GM19099 (cell line): ENCODE results near the gene ING2.

Experiments
- POLR2A ChIP-seq: IDR thresholded peaks from 3 replicates; pipeline ENCODE4 v1.6.1; 2011; ENCODE audit warnings: low read depth; ENCODE audit not compliant: insufficient read length; ENCODE audit errors: extremely low read depth

ING2 gene

DNA sequence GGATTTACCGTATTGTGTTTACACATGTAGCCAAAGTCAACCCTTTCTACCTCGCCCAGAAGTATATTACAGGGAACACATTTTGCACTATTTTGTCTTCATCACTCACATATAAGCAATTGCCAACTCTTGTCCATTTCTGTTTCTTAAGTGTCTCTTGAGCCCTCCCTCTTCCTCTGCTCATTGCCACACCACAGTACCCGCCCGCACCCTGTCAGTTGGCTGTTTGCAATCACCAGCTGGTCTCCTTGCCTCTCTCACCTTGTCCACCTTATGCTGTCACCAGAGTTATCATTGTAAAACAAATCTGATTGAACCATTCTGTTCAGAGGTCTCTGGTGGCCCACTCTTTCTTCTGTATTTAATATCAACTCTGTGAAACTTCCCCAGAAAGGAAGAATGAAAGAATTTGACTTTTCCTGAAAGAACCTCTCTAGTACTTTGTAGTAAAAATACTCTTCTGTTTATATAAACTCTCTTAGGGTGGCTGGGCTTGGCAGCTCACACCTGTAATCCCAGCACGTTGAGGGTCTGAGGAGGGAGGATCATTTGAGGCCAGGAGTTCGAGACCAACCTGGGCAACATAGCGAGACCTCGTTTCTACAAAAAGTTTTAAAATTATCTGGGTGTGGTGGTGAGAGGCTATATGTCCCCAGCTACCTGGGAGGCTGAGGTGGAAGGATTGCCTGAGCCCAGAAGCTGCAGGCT, 50.2 kb downstream of the ING2 start:
- no peak for TF ChIP-seq POLR2A

DNA sequence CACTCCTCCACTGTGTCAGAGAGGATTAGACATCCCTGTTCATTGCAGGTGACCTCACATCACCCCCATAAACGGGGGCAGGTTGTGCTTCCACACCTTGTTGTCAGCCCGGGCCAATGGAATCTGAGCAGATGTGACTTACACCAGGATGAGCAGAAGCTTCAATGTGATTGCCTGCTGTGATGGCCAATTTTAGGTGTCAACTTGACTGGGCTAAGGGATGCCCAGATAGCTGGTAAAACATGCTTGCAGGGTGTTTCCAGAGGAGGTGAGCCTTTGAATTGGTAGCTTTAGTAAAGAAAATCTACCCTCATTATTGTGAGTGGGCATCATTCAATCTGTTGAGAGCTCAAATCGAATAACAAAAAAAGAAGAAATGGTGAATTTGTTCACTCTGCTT, 52.1 kb downstream of the ING2 start:
- no peak for TF ChIP-seq POLR2A

DNA sequence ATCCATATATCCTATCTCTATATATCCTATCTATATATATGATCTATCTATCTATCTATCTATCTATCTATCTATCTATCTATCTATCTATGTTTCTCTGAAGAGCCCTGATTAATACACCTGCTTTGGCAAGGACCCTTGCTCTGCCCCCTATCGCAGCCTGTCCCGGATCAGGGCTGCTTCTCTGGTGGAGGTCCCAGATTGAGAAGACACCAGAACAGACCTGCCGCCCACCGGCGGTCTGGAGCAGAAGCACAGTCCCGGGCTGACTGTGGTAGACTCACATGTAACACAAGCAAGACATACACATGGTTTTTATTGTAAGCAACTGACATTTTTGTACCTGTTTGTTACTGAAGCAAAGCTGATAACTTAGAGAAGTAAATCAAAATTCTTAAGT, 52.8 kb downstream of the ING2 start:
- TF ChIP-seq POLR2A, result no peak

DNA sequence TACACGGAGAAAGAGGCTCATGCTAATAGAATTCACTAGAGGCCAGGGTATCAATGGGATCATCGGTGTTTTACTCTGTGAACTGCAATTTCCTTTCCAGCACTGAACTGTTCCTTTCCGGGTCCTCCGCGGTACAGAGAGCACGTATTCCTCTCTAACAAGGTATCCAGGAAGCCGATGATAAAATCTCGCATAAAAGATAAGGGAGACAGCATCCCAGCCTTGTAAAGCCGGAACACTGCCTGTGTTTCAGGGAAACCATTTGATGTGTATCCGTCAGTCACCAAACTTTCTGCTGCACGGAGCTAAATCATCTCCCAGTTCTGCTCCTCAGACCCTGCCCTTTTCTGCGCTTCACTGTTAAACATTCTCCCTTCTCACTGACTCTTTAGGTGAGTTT, 54.0 kb downstream of the ING2 start:
- no peak for TF ChIP-seq POLR2A

DNA sequence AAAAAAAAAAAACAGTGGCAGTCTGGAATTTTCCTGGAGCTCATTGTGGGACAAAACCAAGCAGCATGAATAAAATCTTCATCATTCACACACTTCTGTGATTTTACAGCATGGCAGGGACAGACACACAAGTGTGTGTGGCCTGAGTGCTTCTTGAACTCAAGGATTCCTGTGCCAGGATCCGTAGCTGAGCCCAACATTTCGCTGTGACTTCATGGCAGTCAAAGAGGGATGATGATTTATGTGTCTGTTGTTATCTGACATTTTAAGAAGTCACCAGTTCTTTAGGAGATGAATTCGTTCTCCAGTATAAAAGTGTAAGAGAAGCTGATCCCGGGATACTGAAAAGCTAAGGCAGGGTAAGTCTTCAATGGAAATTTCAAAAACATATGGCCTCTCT, 57.0 kb downstream of the ING2 start:
- TF ChIP-seq POLR2A, result no peak
